HG02970 (cell line): ENCODE results near the gene LOXL4.
"Not testable (repeated sequence)": the region's sequence is repeated elsewhere in the genome, so short reads cannot be mapped to it uniquely, and the experiment has no call there.

Experiments used
- ATAC-seq: cut with Tn5 transposase; IDR thresholded peaks from one replicate; pipeline ENCODE4 v1.9.1; 2021; ENCODE audit warnings: mild to moderate bottlenecking, moderate library complexity, moderate number of reproducible peaks; ENCODE audit not compliant: unreplicated experiment, low FRiP score

LOXL4 gene

GRCh38 chr10:98248018-98248417, 20.0 kb downstream of the LOXL4 start:
- ATAC-seq = no peak

- ATAC-seq = no peak
These were observed 20.8 kb downstream of the LOXL4 start for GRCh38 chr10:98246911-98247805.

DNA sequence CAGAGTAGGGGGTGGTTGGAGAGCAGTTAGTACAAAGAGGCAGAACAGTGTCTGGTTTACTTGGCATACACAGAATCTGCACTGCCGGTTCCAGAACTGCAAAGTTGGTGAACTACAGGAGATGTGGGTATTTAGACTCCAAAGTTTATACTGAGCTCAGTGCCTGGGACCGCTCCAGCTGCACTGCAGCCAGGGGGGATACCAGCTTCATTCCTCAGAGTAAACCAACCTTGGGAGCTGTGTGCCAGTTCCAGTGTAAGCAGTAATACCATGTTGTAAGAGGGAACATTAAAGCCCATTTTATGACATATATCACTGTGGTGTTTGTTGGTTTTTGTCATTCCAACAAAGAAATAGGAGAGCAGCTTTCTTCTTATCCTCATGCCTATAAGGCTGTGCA, 23.4 kb downstream of the LOXL4 start:
- no peak for ATAC-seq

DNA sequence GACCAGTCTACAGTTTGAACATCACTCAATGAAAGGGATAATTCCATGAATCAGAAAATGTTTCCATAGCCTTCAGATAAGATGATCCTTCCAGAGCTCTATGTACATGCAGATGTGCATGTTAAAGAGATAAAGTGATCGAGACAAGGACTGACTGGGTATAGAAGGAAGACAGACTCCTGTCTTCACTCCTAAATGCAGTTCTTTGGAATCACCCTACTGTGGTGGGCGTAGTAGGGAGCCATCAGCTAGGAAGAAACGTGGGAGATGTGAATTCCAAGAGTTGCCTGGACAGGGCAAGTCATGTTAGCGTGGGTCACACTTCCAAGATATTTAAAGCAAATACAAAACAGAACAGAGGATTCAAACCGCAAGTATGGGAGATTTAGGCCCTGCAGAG, 23.9 kb downstream of the LOXL4 start:
- ATAC-seq = no peak

GRCh38 chr10:98242823-98243222, 25.2 kb downstream of the LOXL4 start:
- no peak for ATAC-seq

DNA sequence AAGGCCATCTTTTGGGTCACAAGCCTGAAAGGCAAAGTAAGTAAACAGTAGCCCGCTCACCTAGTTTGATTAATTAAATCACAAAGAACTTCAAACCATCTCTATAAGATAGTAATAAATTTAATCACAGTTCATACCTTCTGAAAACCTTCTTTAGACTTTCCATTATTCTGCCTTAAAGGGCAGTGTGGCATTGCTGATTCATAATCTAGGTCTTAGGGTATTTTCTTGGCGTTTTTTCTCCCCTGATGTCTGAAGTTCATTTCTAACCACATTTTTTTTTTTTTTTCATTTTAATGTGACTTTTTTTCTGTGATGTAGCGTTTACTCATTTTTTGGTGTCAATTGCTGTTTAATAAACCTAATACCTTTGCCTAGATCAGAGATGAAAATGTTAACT, 27.5 kb downstream of the LOXL4 start:
- no peak for ATAC-seq

DNA sequence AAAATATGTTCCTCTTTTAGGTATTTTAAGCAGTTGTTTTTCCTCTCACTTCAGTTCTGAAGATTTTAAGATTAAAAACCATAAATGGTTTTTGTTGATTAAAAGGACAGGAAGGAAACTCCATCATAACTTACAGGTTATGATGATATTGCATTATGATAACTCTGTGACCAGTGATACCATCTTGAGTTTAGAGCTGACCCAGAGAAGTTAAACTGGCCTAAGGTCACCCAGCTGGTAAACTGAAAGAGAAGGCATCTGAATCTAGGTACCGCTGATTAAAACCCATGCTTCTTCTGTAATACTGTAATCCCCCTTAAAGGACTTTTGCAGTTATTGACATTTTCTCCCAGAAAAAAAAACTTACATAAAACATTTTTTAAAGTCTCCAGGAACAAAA, 29.6 kb downstream of the LOXL4 start:
- no peak for ATAC-seq

- no peak for ATAC-seq
These were observed 31.1 kb downstream of the LOXL4 start for GRCh38 chr10:98236862-98237261.

GRCh38 chr10:98235846-98236245, 32.1 kb downstream of the LOXL4 start:
- ATAC-seq = no peak

GRCh38 chr10:98231417-98231816, 36.6 kb downstream of the LOXL4 start:
- ATAC-seq = no peak

GRCh38 chr10:98228266-98228665, 39.7 kb downstream of the LOXL4 start:
- ATAC-seq = not testable (repeated sequence)

DNA sequence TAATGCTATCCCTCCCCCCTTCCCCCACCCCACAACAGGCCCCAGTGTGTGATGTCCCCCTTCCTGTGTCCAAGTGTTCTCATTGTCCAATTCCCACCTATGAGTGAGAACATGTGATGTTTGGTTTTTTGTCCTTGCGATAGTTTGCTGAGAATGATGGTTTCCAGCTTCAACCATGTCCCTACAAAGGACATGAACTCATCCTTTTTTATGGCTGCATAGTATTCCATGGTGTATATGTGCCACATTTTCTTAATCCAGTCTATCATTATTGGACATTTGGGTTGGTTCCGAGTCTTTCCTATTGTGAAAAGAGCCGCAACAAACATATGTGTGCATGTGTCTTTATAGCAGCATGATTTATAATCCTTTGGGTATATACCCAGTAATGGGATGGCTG, 40.3 kb downstream of the LOXL4 start:
- ATAC-seq = not testable (repeated sequence)

- no peak for ATAC-seq
These were observed 41.4 kb downstream of the LOXL4 start for GRCh38 chr10:98226508-98227144.

DNA sequence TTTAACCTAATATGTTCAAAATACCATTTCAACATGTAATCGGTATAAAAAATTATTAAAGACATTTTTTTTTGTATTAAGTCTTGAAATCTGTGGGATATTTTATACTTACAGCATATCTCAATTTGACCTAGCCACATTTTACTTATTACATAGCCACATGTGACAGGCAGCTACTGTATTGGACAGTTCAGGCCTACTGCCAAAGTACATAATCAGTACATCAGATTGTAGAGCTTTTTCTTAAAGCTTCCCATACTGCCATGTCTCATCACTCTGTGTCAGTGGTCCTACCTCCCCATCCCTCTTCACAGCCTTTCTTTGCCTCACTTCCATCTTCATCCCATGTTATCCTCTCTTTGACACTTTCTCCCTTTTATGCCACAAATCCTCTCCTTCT, 43.0 kb downstream of the LOXL4 start:
- ATAC-seq = no peak

- no peak for ATAC-seq
These were observed 43.5 kb downstream of the LOXL4 start for GRCh38 chr10:98224509-98224908.

- no peak for ATAC-seq
These were observed 44.1 kb downstream of the LOXL4 start for GRCh38 chr10:98223874-98224273.

GRCh38 chr10:98217801-98218200, 50.2 kb downstream of the LOXL4 start:
- no peak for ATAC-seq

GRCh38 chr10:98215373-98215772, 52.6 kb downstream of the LOXL4 start:
- ATAC-seq = no peak

- ATAC-seq = no peak
These were observed 54.3 kb downstream of the LOXL4 start for GRCh38 chr10:98213740-98214139.

DNA sequence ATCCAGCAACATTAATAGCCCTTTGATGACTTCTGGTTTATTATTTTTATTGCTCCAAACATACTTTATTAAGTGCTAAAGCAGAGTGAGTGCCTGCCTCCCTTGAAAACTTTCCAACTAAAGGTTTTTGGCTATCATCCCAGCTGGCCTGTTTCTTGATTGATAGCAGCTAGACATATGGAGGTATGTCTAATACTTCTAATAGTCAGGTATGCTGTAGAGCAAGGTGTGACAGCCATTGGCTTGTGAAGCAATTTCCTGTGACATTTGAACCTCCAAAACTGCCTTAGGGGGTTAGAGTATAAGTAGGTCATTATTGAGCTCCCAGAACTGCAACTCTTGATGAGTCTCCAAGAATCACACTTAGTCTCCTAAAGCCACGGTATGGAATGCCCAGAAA, 55.8 kb downstream of the LOXL4 start:
- no peak for ATAC-seq

GRCh38 chr10:98209441-98209840, 58.6 kb downstream of the LOXL4 start:
- no peak for ATAC-seq

DNA sequence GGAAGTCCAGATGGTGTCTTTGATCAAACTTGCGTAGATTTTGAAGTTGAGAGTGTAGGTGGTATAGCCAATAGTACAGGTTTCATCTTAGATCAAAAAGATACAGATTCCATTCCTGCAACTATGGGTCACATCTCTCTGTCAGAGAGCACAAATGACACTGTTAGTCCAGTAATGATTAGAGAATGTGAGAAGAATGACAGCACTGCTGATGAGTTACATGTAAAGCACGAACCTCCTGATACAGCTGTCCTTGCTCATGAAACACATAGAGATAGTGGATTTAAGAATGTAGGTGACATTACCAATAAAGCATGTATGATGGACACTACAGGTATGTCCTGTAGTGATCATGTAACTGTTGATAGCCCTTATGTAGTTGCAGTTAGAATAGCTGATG, 59.1 kb downstream of the LOXL4 start:
- ATAC-seq = no peak
